ENCODE results near the gene ENOPH1.
A peak's percentile ranks its signal among the peaks of the same experiment; 100 is the strongest.
"Not testable (repeated sequence)": the region's sequence is repeated elsewhere in the genome, so short reads cannot be mapped to it uniquely, and the experiment has no call there.

ENOPH1 gene

DNA sequence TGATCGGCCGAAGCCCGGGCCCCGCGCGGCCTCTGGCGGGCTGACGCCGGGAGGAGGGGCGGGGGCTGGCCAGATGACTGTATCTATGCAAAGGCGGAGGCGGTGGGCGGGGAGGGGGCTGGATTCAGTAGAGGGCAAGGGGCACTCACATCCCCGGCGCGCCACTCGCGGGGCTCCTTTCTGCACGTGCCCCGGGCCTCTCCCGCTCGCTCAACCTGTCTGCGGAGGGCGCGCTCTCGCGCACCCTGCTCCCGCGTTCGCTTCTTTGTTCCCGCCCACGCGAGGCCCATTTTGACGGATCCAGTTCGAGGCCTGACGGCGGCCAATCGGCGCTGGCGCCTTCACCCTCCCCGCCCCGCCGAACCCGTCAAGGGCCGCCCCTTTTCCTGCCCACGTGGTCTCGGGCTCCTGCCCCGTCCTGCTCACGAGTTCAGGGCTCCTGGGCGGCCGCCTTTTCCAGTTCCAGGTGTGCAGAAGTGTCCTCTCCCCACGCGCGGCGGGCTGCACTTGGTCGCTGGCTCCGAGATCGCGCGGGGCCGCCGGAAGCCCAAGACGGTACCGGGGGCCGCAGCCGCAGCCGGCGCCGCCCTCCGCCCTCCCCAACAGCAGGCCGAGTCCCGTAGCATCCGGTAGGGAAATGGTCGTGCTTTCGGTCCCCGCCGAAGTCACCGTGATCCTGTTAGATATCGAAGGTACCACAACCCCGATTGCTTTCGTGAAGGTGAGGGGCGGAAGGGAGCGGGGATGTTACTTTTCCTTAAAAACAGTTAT is at the start of gene ENOPH1, which contains the start of gene HNRNPDL:
ENOPH1 (plus strand) TSS at position 398 of the 771 bp plus-strand sequence; CDS start at position 638, 240 bp downstream.
HNRNPDL (minus strand) TSS at position 270 of the 771 bp plus-strand sequence. CDS start 772 bp downstream, outside the sequence.
- DNase-seq (ENCODE audit: low read depth in 2 of 3, low spot score in 2 of 3) = peak; percentile 97 to 98 (median 97)

- no peak for DNase-seq (ENCODE audit: low read depth in 2 of 3, low spot score in 2 of 3)
Observed at GRCh38 chr4:82380831-82381230, 49.6 kb upstream of the ENOPH1 start.

DNA sequence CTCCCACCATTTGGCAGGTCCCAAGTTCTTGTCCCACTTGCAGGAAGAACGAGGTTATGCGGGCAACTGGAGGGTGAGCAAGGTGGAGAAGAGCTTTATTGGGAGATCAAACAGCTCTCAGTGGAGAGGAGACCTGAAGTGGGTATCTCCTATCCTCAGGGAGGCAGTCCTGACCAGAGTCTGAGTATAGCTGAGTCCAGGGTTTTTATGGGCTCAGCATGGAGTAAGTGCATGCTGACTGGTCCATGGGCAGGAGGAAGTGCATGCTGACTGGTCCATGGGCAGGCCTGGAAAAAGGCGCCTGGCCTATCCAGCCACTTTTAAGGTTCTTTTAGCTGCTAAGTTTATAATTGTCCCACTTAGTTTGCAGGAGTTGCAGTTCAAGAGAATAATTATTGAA is 49.2 kb upstream of the ENOPH1 start:
- no peak for DNase-seq (ENCODE audit: low read depth in 2 of 3, low spot score in 2 of 3)

DNA sequence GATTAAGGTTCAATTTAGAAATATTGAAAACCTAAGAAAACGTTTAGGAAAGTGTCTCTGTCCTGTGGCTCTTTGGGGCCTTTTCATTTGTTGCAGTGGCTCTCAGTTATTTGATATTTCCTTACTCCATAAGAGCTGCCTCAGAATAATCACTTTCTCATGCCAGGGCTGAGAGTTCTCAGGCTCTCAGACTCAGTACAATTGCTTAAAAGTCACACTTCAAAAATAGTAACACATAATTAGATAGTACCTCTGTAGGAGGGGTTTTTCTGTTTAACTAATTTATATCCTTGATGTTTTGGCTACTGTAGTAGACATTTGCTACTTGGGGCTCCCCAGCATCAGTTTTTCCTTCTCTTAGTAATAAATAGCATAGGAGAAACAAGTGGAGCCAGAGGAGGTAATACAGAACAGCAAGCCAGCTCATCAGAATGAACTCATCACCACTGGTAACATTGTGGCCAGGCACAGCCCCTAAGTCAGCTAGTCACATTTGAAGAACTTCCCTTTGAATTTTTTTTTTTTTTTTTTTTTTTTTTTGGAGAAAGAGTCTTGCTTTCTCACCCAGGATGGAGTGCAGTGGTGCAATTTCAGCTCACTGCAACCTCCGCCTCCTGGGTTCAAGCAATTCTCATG is 48.6 kb upstream of the ENOPH1 start:
- DNase-seq (ENCODE audit: low read depth in 2 of 3, low spot score in 2 of 3) = no peak

- DNase-seq (ENCODE audit: low read depth in 2 of 3, low spot score in 2 of 3) = no peak
Observed at GRCh38 chr4:82382751-82383150, 47.6 kb upstream of the ENOPH1 start.

GRCh38 chr4:82386312-82386711 is 44.1 kb upstream of the ENOPH1 start:
- not testable (repeated sequence) for DNase-seq (ENCODE audit: low read depth in 2 of 3, low spot score in 2 of 3)

GRCh38 chr4:82388405-82388804 is 42.0 kb upstream of the ENOPH1 start:
- DNase-seq (ENCODE audit: low read depth in 2 of 3, low spot score in 2 of 3) = no peak

DNA sequence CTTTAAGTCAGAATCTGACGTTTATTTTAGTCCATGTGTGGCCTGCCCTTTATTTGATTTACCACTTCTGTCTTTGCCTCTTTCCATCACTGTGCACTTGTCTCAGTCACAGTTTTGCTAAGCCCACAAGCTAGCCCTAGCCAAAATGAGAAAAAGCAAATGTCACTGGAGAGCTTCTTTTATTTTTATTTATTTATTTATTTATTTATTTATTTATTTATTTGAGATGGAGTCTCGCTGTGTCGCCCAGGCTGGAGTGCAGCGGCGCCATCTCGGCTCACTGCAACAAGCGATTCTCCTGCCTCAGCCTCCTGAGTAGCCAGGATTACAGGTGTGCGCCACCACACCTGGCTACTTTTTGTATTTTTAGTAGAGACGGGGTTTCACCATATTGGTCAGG is 40.3 kb upstream of the ENOPH1 start:
- not testable (repeated sequence) for DNase-seq (ENCODE audit: low read depth in 2 of 3, low spot score in 2 of 3)

DNA sequence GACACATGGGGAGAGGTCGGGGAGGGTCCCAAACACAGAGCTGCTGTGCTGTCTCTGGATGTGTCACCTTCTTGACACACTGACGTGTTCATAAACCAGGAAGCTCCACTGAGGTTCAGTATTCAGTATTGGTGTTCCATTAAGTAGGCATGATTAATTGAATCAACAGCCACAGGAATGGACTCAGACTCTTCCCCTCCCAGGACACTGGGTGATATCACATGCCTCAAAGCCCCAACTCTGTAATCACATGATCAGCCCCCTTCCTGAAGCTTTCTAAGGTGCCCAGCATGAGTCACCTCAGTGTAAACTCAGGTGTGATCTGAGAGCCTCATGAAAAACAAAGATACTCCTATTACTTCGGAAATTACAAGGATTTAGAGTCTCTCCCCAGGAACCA is 35.5 kb upstream of the ENOPH1 start:
- no peak for DNase-seq (ENCODE audit: low read depth in 2 of 3, low spot score in 2 of 3)

DNA sequence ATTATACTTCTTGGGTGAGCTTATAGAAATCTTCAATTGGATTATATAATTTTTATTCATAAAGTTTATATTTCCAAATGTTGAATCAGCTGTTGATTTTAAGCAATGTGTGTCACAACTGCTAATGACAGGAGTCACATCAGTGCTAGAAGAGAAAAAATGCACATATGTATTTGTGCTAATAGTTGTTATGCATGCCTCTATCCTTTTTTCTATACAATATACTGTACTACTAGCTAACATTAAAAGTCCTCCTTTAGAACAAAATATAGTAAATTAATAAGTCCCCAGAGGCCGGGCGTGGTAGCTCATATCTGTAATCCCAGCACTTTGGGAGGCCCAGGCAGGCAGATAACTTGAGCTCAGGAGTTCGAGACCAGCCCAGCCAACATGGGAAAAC is 32.9 kb upstream of the ENOPH1 start:
- DNase-seq (ENCODE audit: low read depth in 2 of 3, low spot score in 2 of 3) = no peak

- no peak for DNase-seq (ENCODE audit: low read depth in 2 of 3, low spot score in 2 of 3)
Observed at GRCh38 chr4:82398263-82398662, 32.1 kb upstream of the ENOPH1 start.

GRCh38 chr4:82401600-82401999 is 28.8 kb upstream of the ENOPH1 start:
- DNase-seq (ENCODE audit: low read depth in 2 of 3, low spot score in 2 of 3) = no peak

DNA sequence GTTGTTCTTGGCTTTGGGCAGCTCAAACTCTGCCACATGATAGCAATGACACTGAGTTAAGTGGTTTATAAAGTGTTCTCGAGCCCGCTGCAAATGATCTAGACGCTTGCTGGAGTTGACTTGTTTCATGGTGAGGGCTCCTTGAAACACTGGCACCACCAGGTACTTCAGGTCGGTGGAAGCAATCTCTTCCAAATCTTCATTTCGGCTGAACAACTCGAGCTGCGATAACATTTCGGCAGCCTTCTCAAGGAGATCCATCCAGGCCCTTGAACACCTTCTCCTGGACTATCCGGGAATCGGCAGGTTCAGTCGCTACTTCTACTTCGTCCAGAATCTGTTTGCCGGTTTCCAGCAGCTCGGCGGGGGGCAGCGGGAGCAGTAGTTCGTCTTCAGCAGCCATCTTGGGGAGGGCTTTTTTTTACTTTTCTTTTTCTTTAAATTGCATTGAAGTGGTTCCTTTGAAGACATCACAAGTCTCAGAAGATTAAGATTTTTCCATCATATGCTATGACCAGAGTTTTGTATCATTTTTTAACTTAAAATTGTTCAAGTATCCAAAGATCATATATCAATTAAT is 28.1 kb upstream of the ENOPH1 start:
- no peak for DNase-seq (ENCODE audit: low read depth in 2 of 3, low spot score in 2 of 3)

GRCh38 chr4:82403725-82404124 is 26.7 kb upstream of the ENOPH1 start:
- no peak for DNase-seq (ENCODE audit: low read depth in 2 of 3, low spot score in 2 of 3)

- not testable (repeated sequence) for DNase-seq (ENCODE audit: low read depth in 2 of 3, low spot score in 2 of 3)
Observed at GRCh38 chr4:82415061-82415460, 15.3 kb upstream of the ENOPH1 start.

GRCh38 chr4:82415922-82416365 is 14.4 kb upstream of the ENOPH1 start:
- no peak for DNase-seq (ENCODE audit: low read depth in 2 of 3, low spot score in 2 of 3)

DNA sequence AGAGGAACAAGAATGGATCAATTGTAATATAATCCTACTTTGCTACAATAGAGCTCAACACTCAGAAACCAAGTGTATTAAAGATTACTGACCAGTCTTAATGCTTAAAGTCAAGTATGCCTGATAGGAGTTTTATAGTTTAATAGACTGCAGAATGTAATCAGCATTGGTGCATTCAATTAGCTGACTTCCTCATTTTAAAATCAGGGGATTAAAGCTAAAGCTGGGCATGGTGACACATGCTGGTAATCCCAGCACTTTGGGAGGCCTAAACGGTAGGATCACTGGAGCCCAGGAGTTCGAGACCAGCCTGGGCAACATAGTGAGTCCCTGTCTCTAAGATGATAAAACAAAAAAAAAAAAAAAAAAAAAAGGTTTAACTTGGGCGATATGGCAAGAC is 10.9 kb upstream of the ENOPH1 start:
- DNase-seq (ENCODE audit: low read depth in 2 of 3, low spot score in 2 of 3) = no peak

DNA sequence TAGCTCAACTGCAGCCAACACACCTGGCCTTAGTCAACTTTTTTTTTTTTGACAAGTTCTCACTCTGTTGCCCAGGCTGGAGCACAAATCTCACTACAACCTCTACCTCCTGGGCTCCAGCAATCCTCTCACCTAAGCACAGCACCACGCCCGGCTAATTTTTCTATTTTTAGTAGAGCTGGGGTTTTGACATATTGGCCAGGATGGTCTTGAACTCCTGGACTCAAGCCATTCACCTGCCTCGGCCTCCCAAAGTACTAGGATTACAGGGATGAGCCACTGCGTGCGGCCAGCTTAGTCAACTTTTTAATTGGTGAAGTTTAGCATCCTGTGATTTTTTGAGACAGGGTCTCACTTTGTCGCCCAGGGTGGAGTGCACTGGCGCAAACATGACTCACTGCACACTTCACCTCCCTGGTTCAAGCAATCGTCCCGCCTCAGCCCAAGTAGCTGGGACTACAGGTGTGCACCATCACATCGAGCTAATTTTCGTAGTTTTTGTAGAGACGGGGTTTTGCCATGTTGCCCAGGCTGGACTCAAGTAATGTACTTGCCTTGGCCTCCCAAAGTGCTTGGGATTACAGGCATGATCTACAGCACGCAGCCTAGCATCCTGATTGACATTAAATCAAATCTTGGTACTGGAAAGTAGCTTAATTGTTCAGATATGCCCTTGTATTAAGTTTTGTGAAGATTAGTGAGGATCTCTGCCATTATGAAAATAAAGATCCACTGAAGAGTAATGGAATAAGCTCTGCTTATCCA is 8.4 kb upstream of the ENOPH1 start:
- DNase-seq (ENCODE audit: low read depth in 2 of 3, low spot score in 2 of 3) = no peak

DNA sequence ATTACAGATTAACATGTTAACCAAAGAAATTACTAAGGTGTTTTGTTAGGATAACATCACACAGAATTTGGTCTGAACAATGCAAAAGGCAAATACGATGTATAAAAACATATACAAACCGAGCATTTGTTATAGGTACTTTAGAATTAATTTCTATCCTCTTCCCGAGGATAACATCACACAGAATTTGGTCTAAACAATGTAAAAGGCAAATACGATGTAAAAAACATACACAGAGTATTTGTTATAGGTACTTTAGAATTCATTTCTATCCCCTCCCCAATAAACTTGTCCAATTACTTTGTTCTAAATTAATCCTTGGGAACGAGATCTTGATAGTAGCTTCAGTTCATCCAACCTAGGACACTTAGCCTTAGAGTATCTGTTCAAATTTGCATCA is 7.8 kb upstream of the ENOPH1 start:
- DNase-seq (ENCODE audit: low read depth in 2 of 3, low spot score in 2 of 3) = no peak

- no peak for DNase-seq (ENCODE audit: low read depth in 2 of 3, low spot score in 2 of 3)
Observed at GRCh38 chr4:82423245-82424054, 6.9 kb upstream of the ENOPH1 start.

DNA sequence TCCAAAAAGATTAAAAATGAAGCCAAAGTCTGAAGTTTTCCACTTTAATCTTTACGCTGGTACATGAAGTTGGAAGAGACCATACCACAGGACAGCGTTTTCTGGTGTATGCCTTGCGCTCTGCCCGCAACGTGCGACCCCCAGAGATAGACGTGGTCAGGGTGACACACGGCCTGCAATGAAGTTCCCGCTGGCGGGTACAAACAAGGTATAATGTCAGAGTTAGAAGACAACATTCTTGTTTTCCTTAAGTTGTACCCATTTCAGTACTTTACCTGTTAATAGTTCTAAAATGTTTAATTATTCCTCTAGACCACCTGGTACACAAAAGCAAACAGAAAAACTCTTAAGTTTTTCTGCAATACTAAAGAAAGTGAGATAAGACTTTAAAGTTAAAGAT is 4.9 kb upstream of the ENOPH1 start:
- no peak for DNase-seq (ENCODE audit: low read depth in 2 of 3, low spot score in 2 of 3)

Data from activated CD8-positive, alpha-beta memory T cell treated with anti-CD3 and anti-CD28 coated beads for 48 hours (primary cell).